Prostate gland (tissue), 2 donors: ENCODE data around the gene GRIN1. TPM values are rescaled to one million over a fixed set of nuclear protein-coding genes. Genes with fewer than 3 reads are reported as not detected.

Source experiments
- DNase-seq: peaks from one replicate; pipeline ENCODE4 v3.0.0-alpha.2; 2019; ENCODE audit warnings: low spot score
- H3K27ac ChIP-seq, 2 donors: fragments of 200-600 bp; sonication (generic); 2 replicates each; pipeline ENCODE4 v1.5.1; 2017 to 2019
- H3K27me3 ChIP-seq: fragments of 200-600 bp; sonication (generic); replicated peaks from 2 replicates; pipeline ENCODE4 v1.5.1; 2019; ENCODE audit not compliant: insufficient read depth
- H3K36me3 ChIP-seq, 2 donors: fragments of 200-600 bp; sonication (generic); 1 replicate in 1 of 2; 2 replicates in 1 of 2; pipeline versions ENCODE4 v1.5.1 to v1.8.1; 2017 to 2019
- H3K4me1 ChIP-seq: fragments of 200-600 bp; sonication (generic); replicated peaks from 2 replicates; pipeline ENCODE4 v1.5.1; 2019
- H3K4me3 ChIP-seq, 2 donors: fragments of 200-600 bp; sonication (generic); 2 replicates each; pipeline ENCODE4 v1.5.1; 2017 to 2019
- H3K9me3 ChIP-seq: fragments of 200-600 bp; sonication (generic); 2 replicates; pipeline ENCODE4 v1.5.1; 2017
- POLR2A ChIP-seq: fragments of 450-650 bp; IDR thresholded peaks from one replicate; pipeline ENCODE4 v1.6.1; 2016; ENCODE audit warnings: antibody characterized with exemption, mild to moderate bottlenecking
- POLR2AphosphoS5 ChIP-seq: sonication (generic); formaldehyde crosslinking; IDR thresholded peaks from one replicate; pipeline ENCODE4 v1.6.1; 2017; ENCODE audit warnings: antibody characterized with exemption
- WGBS: methylation state at CpG from one replicate; pipeline ENCODE4 v1.1.5; 2018; 5-methylcytosine and 5-hydroxymethylcytosine counted together
- intact Hi-C: fragments of 100-400 bp; cut with DNase I; formaldehyde crosslinking; loops from one replicate; pipeline ENCODE4 v1.14.2; 2022
- total RNA-seq, 2 donors: library from RNA; depleted of rRNA; stranded (reverse); fragments of >200 nt; gene quantifications; one replicate each; pipeline ENCODE4 v1.1.0, GENCODE V29; 2016
- TF ChIP-seq, protein P1 (sequence below), 4 experiments: fragments of 200-600 bp in 2 of 4; fragments of 450-650 bp in 2 of 4; sonication (generic) in 2 of 4; IDR thresholded peaks; 1 replicate in 3 of 4; 2 replicates in 1 of 4; pipeline ENCODE4 v1.5.1; 2016 to 2019; ENCODE audit warnings: antibody characterized with exemption in 4 of 4, mild to moderate bottlenecking in 2 of 4, moderate library complexity in 2 of 4

The GRIN1 gene
- total RNA-seq, 2 donors from 2014 or later: 0.59 to 1.8 TPM

DNA sequence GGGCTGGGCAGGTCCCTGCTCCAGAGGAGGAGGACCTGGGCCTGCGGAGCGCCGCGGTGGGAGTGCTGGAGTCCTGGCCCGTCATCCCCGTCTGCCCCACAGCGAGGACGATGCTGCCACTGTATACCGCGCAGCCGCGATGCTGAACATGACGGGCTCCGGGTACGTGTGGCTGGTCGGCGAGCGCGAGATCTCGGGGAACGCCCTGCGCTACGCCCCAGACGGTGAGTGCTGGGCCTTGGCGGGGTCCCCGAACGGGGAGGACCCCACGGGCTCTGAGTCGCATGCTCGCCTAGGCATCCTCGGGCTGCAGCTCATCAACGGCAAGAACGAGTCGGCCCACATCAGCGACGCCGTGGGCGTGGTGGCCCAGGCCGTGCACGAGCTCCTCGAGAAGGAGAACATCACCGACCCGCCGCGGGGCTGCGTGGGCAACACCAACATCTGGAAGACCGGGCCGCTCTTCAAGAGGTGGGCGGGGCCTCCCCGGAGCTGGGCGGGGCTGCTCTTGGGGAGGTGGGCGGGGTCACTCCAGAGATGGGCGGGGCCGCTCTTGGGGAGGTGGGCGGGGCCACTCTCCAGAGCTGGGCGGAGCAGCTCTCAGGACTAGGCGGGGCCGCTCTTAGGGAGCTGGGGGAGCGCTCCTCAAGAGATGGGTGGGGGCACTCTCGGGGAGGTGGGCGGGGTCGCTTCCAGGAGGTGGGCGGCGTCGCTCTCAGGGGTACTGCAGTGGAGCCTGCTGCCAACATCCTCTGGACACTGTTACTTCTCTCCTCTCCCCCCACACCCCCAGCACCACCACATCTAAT, 17.8 kb downstream of the GRIN1 start:
- Histone ChIP-seq H3K27me3 (peaks cover 4% of the 10 kb centered on the region), H3K27ac (no peak overlapping the region)

DNA sequence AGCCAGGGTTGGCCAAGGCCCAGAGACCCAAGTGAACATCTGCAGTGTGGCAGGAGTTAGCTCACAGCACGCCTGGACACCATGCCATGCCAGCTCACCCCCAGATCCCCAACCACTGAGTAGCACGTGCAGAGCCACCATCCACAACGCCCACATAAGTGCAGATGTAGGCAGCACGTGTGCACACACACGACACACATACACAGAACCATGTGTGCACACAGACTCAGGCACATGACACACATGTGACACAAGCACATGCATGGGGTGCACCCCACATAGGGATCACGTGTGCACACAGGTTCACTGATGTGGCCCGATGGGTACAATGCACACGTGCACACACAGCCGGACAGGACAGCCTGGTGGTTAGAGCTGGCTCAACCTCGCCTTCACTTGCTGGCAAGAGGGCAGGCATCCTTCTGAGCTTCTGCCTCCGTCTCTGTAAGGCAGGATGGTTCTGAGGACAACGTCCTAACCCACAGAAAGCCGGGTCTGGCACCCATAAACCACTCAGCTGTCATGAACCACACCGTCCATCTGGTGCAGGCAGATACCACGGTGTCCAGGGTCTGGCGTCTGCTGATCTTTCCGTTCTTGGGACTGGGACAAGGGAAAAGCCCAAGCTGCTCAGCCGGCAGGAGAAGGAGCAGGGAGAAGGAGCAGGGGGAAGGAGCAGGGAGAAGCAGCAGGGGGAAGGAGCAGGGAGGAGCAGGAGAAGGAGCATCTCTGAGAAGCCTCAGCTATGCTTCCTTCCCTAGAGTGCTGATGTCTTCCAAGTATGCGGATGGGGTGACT, 18.9 kb downstream of the GRIN1 start:
- no peak for TF ChIP-seq POLR2AphosphoS5
- TF ChIP-seq POLR2A: no peak
- TF ChIP-seq, protein P1, sequence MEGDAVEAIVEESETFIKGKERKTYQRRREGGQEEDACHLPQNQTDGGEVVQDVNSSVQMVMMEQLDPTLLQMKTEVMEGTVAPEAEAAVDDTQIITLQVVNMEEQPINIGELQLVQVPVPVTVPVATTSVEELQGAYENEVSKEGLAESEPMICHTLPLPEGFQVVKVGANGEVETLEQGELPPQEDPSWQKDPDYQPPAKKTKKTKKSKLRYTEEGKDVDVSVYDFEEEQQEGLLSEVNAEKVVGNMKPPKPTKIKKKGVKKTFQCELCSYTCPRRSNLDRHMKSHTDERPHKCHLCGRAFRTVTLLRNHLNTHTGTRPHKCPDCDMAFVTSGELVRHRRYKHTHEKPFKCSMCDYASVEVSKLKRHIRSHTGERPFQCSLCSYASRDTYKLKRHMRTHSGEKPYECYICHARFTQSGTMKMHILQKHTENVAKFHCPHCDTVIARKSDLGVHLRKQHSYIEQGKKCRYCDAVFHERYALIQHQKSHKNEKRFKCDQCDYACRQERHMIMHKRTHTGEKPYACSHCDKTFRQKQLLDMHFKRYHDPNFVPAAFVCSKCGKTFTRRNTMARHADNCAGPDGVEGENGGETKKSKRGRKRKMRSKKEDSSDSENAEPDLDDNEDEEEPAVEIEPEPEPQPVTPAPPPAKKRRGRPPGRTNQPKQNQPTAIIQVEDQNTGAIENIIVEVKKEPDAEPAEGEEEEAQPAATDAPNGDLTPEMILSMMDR (IDR thresholded peaks at IDR 0.05): no peak
- DNase-seq: no peak
- peaks cover 8% of the 10 kb centered on the region for H3K4me1 ChIP-seq
- no peaks in the 10 kb centered on the region for H3K36me3 ChIP-seq
- intact Hi-C loops: no loop called here
- no peaks in the 10 kb centered on the region for H3K9me3 ChIP-seq
- WGBS: 60% methylated on average over 19 of the region's 19 CpGs
- peaks cover 4% of the 10 kb centered on the region for H3K27me3 ChIP-seq
- no peak overlapping the region for H3K27ac ChIP-seq
- no peak overlapping the region for H3K4me3 ChIP-seq

More for the DNA sequence above, 17.8 kb downstream of the GRIN1 start:
- Histone ChIP-seq H3K4me3 (no peak overlapping the region), H3K4me1 (no peaks in the 10 kb centered on the region), H3K36me3 (no peaks in the 10 kb centered on the region), H3K9me3 (no peaks in the 10 kb centered on the region)
- intact Hi-C loops: no loop called here
- TF ChIP-seq, protein P1 (IDR thresholded peaks at IDR 0.05): no peak
- no peak for TF ChIP-seq POLR2AphosphoS5
- TF ChIP-seq POLR2A: no peak
- no peak for DNase-seq
- WGBS: 3% methylated on average over 37 of the region's 65 CpGs

DNA sequence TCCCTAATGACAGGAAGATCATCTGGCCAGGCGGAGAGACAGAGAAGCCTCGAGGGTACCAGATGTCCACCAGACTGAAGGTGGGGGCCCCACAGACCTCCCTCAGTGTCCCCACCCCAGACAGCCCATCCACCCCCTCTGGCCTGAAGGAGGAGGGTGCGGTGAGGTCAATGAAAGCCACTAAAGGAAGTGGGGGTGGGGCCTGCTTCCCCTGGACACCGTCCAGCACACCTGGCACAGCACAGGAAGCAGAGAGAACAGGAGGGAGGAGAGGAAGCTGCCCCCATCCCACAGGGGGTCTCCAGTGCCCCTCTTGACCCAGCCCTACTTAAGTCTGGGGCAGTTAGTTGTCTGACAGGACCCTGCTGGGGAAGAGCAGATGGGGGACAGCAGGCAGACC, 19.7 kb downstream of the GRIN1 start:
- Histone ChIP-seq H3K4me1 (peaks cover 10% of the 10 kb centered on the region), H3K27ac (no peak overlapping the region), H3K4me3 (no peak overlapping the region), H3K36me3 (no peaks in the 10 kb centered on the region), H3K9me3 (no peaks in the 10 kb centered on the region), H3K27me3 (peaks cover 4% of the 10 kb centered on the region)
- DNase-seq: no peak
- TF ChIP-seq, protein P1 (IDR thresholded peaks at IDR 0.05): no peak
- TF ChIP-seq POLR2A (no peak), POLR2AphosphoS5 (no peak)
- intact Hi-C loops: no loop called here
- WGBS: 38% methylated on average over 4 of the region's 4 CpGs

DNA sequence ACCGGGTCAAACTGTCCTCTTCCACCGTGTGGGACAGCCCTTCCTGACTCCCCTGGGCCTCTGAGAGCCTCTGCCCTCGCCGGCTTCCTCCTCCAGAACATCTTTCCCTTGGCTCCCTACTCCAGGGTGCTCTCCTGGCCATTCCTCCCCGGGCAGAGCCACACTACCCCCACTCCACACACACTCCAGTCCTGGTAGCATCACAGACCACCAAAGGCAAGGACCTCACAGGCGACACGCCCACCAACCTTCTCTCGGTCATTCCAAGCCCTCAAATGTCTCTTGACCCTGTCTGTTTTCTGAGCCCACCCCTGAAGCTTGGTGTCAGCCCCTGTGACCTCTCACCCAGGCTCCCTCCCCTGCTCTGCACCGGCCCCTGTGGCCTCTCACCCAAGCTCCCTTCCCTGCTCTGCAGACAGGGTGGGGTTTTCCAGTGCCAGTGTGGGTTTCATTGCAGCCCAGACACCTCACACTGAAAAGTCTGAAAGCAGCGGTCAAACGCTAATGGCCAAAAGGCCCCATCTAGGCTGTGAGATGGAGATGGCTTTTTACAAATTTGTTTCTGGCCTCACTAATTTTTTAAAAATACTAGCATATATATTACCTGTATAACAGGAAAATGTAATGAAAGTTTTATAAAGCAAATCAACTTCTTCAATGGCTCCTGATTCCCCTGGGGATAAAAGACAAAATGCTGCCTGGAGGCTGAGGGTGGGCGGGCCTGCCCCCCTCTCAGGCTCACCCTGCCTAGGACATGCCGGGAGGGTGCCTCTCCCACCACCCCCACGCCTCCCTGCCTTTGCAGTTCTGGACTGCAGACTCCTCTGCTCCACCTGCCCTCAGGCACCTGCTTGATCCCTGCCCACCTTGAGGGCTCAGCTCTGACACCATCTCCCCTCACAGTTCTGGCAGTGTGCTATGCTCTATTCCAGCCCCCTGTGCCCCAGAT, 20.4 kb downstream of the GRIN1 start:
- intact Hi-C loops: no loop called here
- no peak overlapping the region for H3K4me3 ChIP-seq
- no peaks in the 10 kb centered on the region for H3K36me3 ChIP-seq
- peaks cover 10% of the 10 kb centered on the region for H3K4me1 ChIP-seq
- DNase-seq: no peak
- H3K9me3 ChIP-seq: no peaks in the 10 kb centered on the region
- H3K27me3 ChIP-seq: peaks cover 4% of the 10 kb centered on the region
- TF ChIP-seq, protein P1 (IDR thresholded peaks at IDR 0.05): no peak
- TF ChIP-seq POLR2A (no peak), POLR2AphosphoS5 (no peak)
- no peak overlapping the region for H3K27ac ChIP-seq
- whole genome bisulfite sequencing: 42% methylated on average over 14 of the region's 14 CpGs
